Measurements from ENCODE around the gene CADM1. TPM values are rescaled to one million over a fixed set of nuclear protein-coding genes. Genes with fewer than 3 reads are reported as not detected.

CADM1 gene
- total and polyA plus RNA-seq, 4 donors: 13.0 to 40.6 (median 28.9) TPM

GRCh38 chr11:115127790-115128189 is 376.4 kb downstream of the CADM1 start:
- Histone ChIP-seq H3K9ac (ENCODE audit: low read depth in 1 of 2, low read length in 2 of 2) (no peak overlapping the region), H3K36me3 (ENCODE audit: control insufficient read depth in 4 of 4, insufficient read depth in 3 of 4, low read depth in 1 of 4, low read length in 3 of 4) (no peaks in the 10 kb centered on the region), H3K27ac (ENCODE audit: low read depth in 1 of 2, low read length in 2 of 2) (no peak overlapping the region), H3K27me3 (ENCODE audit: control insufficient read depth in 4 of 4, insufficient read depth in 4 of 4, low read length in 3 of 4) (peaks cover 0 to 5% (median 0%) of the 10 kb centered on the region in 4 donors), H3K4me3 (ENCODE audit: low read depth in 1 of 3, low read length in 3 of 3) (no peak overlapping the region), H3K9me3 (ENCODE audit: control insufficient read depth in 4 of 4, low read length in 3 of 4) (no peaks in the 10 kb centered on the region), H3K4me1 (ENCODE audit: control insufficient read depth in 4 of 4, insufficient read depth in 4 of 4, low read length in 3 of 4) (no peaks in the 10 kb centered on the region)
- DNase-seq (ENCODE audit: low spot score): no peak
- TF ChIP-seq MAX (IDR thresholded peaks at IDR 0.05): no peak
- TF ChIP-seq HNF4A (conservative IDR thresholded peaks at IDR 0.05): no peak
- TF ChIP-seq ATF3 (IDR thresholded peaks at IDR 0.05): no peak
- no peak for TF ChIP-seq ZBTB33 (IDR thresholded peaks at IDR 0.05)
- TF ChIP-seq EGR1 (IDR thresholded peaks at IDR 0.05; ENCODE audit: low read depth in 2 of 2): no peak
- no peak for TF ChIP-seq FOXA1 (IDR thresholded peaks at IDR 0.05)
- no peak for TF ChIP-seq JUND (IDR thresholded peaks at IDR 0.05)
- TF ChIP-seq HNF4G (IDR thresholded peaks at IDR 0.05): no peak
- no peak for TF ChIP-seq RXRA (IDR thresholded peaks at IDR 0.05)
- WGBS: 95% methylated on average over 3 of the region's 3 CpGs

- Histone ChIP-seq H3K4me1 (ENCODE audit: control insufficient read depth in 4 of 4, insufficient read depth in 4 of 4, low read length in 3 of 4) (no peaks in the 10 kb centered on the region), H3K9me3 (ENCODE audit: control insufficient read depth in 4 of 4, low read length in 3 of 4) (no peaks in the 10 kb centered on the region), H3K27ac (ENCODE audit: low read depth in 1 of 2, low read length in 2 of 2) (no peak overlapping the region), H3K9ac (ENCODE audit: low read depth in 1 of 2, low read length in 2 of 2) (no peak overlapping the region), H3K4me3 (ENCODE audit: low read depth in 1 of 3, low read length in 3 of 3) (no peak overlapping the region), H3K27me3 (ENCODE audit: control insufficient read depth in 4 of 4, insufficient read depth in 4 of 4, low read length in 3 of 4) (peaks cover 0 to 5% (median 0%) of the 10 kb centered on the region in 4 donors), H3K36me3 (ENCODE audit: control insufficient read depth in 4 of 4, insufficient read depth in 3 of 4, low read depth in 1 of 4, low read length in 3 of 4) (no peaks in the 10 kb centered on the region)
- TF ChIP-seq ZBTB33 (IDR thresholded peaks at IDR 0.05) (no peak), MAX (IDR thresholded peaks at IDR 0.05) (no peak), SP1 (IDR thresholded peaks at IDR 0.05) (no peak), HNF4A (conservative IDR thresholded peaks at IDR 0.05) (no peak), HNF4G (IDR thresholded peaks at IDR 0.05) (no peak), FOXA2 (IDR thresholded peaks at IDR 0.05) (no peak), RXRA (IDR thresholded peaks at IDR 0.05) (no peak), CTCF (IDR thresholded peaks at IDR 0.05; ENCODE audit: low read depth, low read length, missing input control) (no peak), REST (IDR thresholded peaks at IDR 0.05) (no peak), FOXA1 (IDR thresholded peaks at IDR 0.05) (no peak), RAD21 (IDR thresholded peaks at IDR 0.05) (no peak), YY1 (IDR thresholded peaks at IDR 0.05) (no peak)
- WGBS: 79% methylated on average over 10 of the region's 10 CpGs
- DNase-seq (ENCODE audit: low spot score): no peak
Observed at GRCh38 chr11:115126515-115127208, 377.6 kb downstream of the CADM1 start.

All from liver (tissue), 9 donors.